Measurements from ENCODE around the gene MYBPC2. TPM values are rescaled to one million over a fixed set of nuclear protein-coding genes. Genes with fewer than 3 reads are reported as not detected.

MYBPC2 gene
- total RNA-seq, 1 experiment from 2014 or later = not detected

GRCh38 chr19:50476224-50476906 lies 43.7 kb downstream of the MYBPC2 start, which contains the start of the genes EMC10 and GARIN5A:
EMC10 (plus strand) TSS chr19:50476507; CDS start chr19:50476545, 38 bp downstream.
GARIN5A (minus strand) TSS chr19:50476848; CDS start chr19:50476388, 460 bp downstream.
- POLR2A ChIA-PET (ENCODE audit: unreplicated experiment) = no interaction called here
- Histone ChIP-seq H3K27me3 (ENCODE audit: low read length) (no peaks in the 10 kb centered on the region), H3K9ac (ENCODE audit: low read length) (peak within 1 kb of the TSS; percentile 90), H3F3A (ENCODE audit: low read length, unreplicated experiment) (no peaks in the 10 kb centered on the region), H3K4me2 (ENCODE audit: low read length) (peak within 1 kb of the TSS; percentile 91), H3K9me3 (ENCODE audit: low read length) (no peaks in the 10 kb centered on the region), H3K9me2 (replicated peaks; ENCODE audit: low read length) (no peaks in the 10 kb centered on the region), H3K36me3 (ENCODE audit: low read depth, low read length) (peaks cover 19% of the 10 kb centered on the region; the same call in 1 of the 2 replicates), H3K4me1 (ENCODE audit: insufficient read depth, low read length) (peaks cover 8% of the 10 kb centered on the region), H4K20me1 (ENCODE audit: low read length) (peaks cover 21% of the 10 kb centered on the region), H3K27ac (ENCODE audit: low read length) (peak within 1 kb of the TSS; percentile 77), H3K4me3 (ENCODE audit: low read length) (peak within 1 kb of the TSS; percentile 86), H2AFZ (ENCODE audit: low read length) (peak within 1 kb of the TSS; percentile 88), H3K79me2 (ENCODE audit: low read length) (peaks cover 31% of the 10 kb centered on the region)
- CTCF ChIA-PET = no interaction called here
- ATAC-seq = peak; percentile 90
- intact Hi-C loops (cut with micrococcal nuclease) = no loop called here
- TF ChIP-seq EZH2 (IDR thresholded peaks at IDR 0.05; ENCODE audit: low read length, unreplicated experiment) = no peak
- no peak for TF ChIP-seq EZH2phosphoT487 (IDR thresholded peaks at IDR 0.05; ENCODE audit: borderline replicate concordance, low read length)
- no peak for TF ChIP-seq CTCF (conservative IDR thresholded peaks at IDR 0.05; ENCODE audit: low read depth, low read length)
- TSS peak; percentile 43 for BruUV-seq (replicated peaks)
- peak; percentile 95 for DNase-seq

GRCh38 chr19:50476907-50477238 lies 44.2 kb downstream of the MYBPC2 start:
- Histone ChIP-seq H3K4me3 (ENCODE audit: low read length) (peak overlapping the region; percentile 86), H3K9me2 (replicated peaks; ENCODE audit: low read length) (no peaks in the 10 kb centered on the region), H3F3A (ENCODE audit: low read length, unreplicated experiment) (no peaks in the 10 kb centered on the region), H3K4me1 (ENCODE audit: insufficient read depth, low read length) (peaks cover 8% of the 10 kb centered on the region), H3K4me2 (ENCODE audit: low read length) (peak overlapping the region; percentile 91), H2AFZ (ENCODE audit: low read length) (peak overlapping the region; percentile 88; the same call in 1 of the 2 replicates), H3K36me3 (ENCODE audit: low read depth, low read length) (peaks cover 20% of the 10 kb centered on the region; the same call in 1 of the 2 replicates), H3K79me2 (ENCODE audit: low read length) (peaks cover 31% of the 10 kb centered on the region), H3K9me3 (ENCODE audit: low read length) (no peaks in the 10 kb centered on the region), H3K9ac (ENCODE audit: low read length) (peak overlapping the region; percentile 90), H4K20me1 (ENCODE audit: low read length) (peaks cover 21% of the 10 kb centered on the region), H3K27me3 (ENCODE audit: low read length) (no peaks in the 10 kb centered on the region), H3K27ac (ENCODE audit: low read length) (peak overlapping the region; percentile 77)
- POLR2A ChIA-PET (ENCODE audit: unreplicated experiment) = interaction anchor here (0.7 kb wide), 1 partner anchor 10 kb away, joined by 5 read pairs; no protein-coding TSS in a partner anchor
- no peak for DNase-seq
- intact Hi-C loops (cut with micrococcal nuclease) = no loop called here
- CTCF ChIA-PET = no interaction called here
- no peak for ATAC-seq
- BruUV-seq (replicated peaks) = TSS peak; percentile 74
- TF ChIP-seq CTCF (conservative IDR thresholded peaks at IDR 0.05; ENCODE audit: low read depth, low read length) (no peak), EZH2phosphoT487 (IDR thresholded peaks at IDR 0.05; ENCODE audit: borderline replicate concordance, low read length) (no peak), EZH2 (IDR thresholded peaks at IDR 0.05; ENCODE audit: low read length, unreplicated experiment) (no peak)
